Aorta (tissue), 5 donors: Measurements from ENCODE around the gene CYS1. TPM values are rescaled to one million over a fixed set of nuclear protein-coding genes. Genes with fewer than 3 reads are reported as not detected.
A peak's percentile ranks its signal among the peaks of the same experiment; 100 is the strongest.

Experiments used
- ATAC-seq: fragments of 200-7000 bp; cut with Tn5 transposase; one replicate; pipeline ENCODE4 v1.9.1; 2022; ENCODE audit warnings: moderate library complexity; ENCODE audit not compliant: low FRiP score
- DNase-seq, 2 donors: peaks; one replicate each; pipeline ENCODE4 v3.0.0-alpha.2; 2020
- H3K27ac ChIP-seq, 2 donors: one replicate each; pipeline ENCODE4 v1.5.1; 2013; ENCODE audit warnings: low read length in 2 of 2, mild to moderate bottlenecking in 2 of 2, moderate library complexity in 2 of 2, control low read depth in 1 of 2, inconsistent platforms in 1 of 2, low read depth in 1 of 2
- H3K27me3 ChIP-seq, 2 donors: one replicate each; pipeline ENCODE4 v1.6.1; 2013; ENCODE audit warnings: control low read depth in 1 of 2, low read length in 1 of 2, mild to moderate bottlenecking in 1 of 2, moderate library complexity in 1 of 2; ENCODE audit not compliant: insufficient read depth in 2 of 2, control insufficient read depth in 1 of 2
- H3K36me3 ChIP-seq, 2 donors: one replicate each; pipeline ENCODE4 v1.6.1; 2013; ENCODE audit warnings: control low read depth in 1 of 2, low read length in 1 of 2, mild to moderate bottlenecking in 1 of 2; ENCODE audit not compliant: insufficient read depth in 2 of 2, control insufficient read depth in 1 of 2
- H3K4me1 ChIP-seq, 2 donors: one replicate each; pipeline ENCODE4 v1.6.1; 2013; ENCODE audit warnings: low read length in 2 of 2, control low read depth in 1 of 2, mild to moderate bottlenecking in 1 of 2, moderate library complexity in 1 of 2; ENCODE audit not compliant: insufficient read depth in 2 of 2, control insufficient read depth in 1 of 2
- H3K4me3 ChIP-seq, 2 donors: one replicate each; pipeline ENCODE4 v1.5.1; 2013; ENCODE audit warnings: low read length in 2 of 2, control low read depth in 1 of 2, mild to moderate bottlenecking in 1 of 2
- H3K9me3 ChIP-seq: one replicate; pipeline ENCODE4 v1.6.1; 2013; ENCODE audit warnings: mild to moderate bottlenecking, low read length; ENCODE audit not compliant: control insufficient read depth
- WGBS, 2 donors: extraction: QIAGEN DNeasy Blood & Tissue Kit; methylation state at CpG; one replicate each; pipeline ENCODE4 v1.1.7; 2013; 5-methylcytosine and 5-hydroxymethylcytosine counted together
- intact Hi-C, 2 donors: fragments of 100-400 bp; cut with DNase I; formaldehyde crosslinking; loops; one replicate each; pipeline versions ENCODE4 v1.14.2 to v1.15.0; 2022
- polyA plus RNA-seq, 2 donors: library from polyadenylated mRNA; stranded (reverse); fragments of 200-250 nt; gene quantifications; one replicate each; pipeline ENCODE4 v1.2.3, GENCODE V29; 2013
- total RNA-seq, 2 donors: library from RNA; stranded (reverse); fragmentation: NEBNext Ultra II Directional; extraction: Animal tissue kit (Norgen Biotek cat#: 25700); gene quantifications; one replicate each; pipeline ENCODE4 v1.2.1, GENCODE V29; 2021
- donor health status: healthy with polysubstance abuse.
- donor health status: Bipolar disorder and iron deficiency.
- donor health status: DM: no; HTN: no; CAD: no.
- donor health status: DM: no; HTN: no; CAD: no.
- donor health status: DM: yes; HTN: yes; CAD: no.

Gene CYS1
- total and polyA plus RNA-seq, 4 donors, result 11.4 to 16.4 (median 14.3) TPM

- H3K36me3 ChIP-seq, result no peaks in the 10 kb centered on the region
- peak; percentile 65 for ATAC-seq
- H3K9me3 ChIP-seq, result no peaks in the 10 kb centered on the region
- H3K27me3 ChIP-seq, result no peaks in the 10 kb centered on the region
- no peaks in the 10 kb centered on the region for H3K4me1 ChIP-seq
- H3K27ac ChIP-seq, result no peak overlapping the region
- H3K4me3 ChIP-seq, result no peak overlapping the region
- WGBS, 2 donors, result 82 to 86% methylated on average over 24 to 26 of the region's 26 CpGs
- intact Hi-C loops, result no loop called here
- peak; percentile 76 to 82 for DNase-seq
Measured at GRCh38 chr2:10028988-10029874, 51.0 kb downstream of the CYS1 start.

- no peaks in the 10 kb centered on the region for H3K36me3 ChIP-seq
- H3K9me3 ChIP-seq, result no peaks in the 10 kb centered on the region
- H3K27ac ChIP-seq, result no peak overlapping the region
- H3K4me3 ChIP-seq, result no peak overlapping the region
- 93 to 95% methylated on average over 16 of the region's 16 CpGs for WGBS, 2 donors
- ATAC-seq, result no peak
- no peaks in the 10 kb centered on the region for H3K4me1 ChIP-seq
- intact Hi-C loops, result no loop called here
- no peak for DNase-seq
- H3K27me3 ChIP-seq, result no peaks in the 10 kb centered on the region
Measured at GRCh38 chr2:10028407-10028987, 51.7 kb downstream of the CYS1 start.

DNA sequence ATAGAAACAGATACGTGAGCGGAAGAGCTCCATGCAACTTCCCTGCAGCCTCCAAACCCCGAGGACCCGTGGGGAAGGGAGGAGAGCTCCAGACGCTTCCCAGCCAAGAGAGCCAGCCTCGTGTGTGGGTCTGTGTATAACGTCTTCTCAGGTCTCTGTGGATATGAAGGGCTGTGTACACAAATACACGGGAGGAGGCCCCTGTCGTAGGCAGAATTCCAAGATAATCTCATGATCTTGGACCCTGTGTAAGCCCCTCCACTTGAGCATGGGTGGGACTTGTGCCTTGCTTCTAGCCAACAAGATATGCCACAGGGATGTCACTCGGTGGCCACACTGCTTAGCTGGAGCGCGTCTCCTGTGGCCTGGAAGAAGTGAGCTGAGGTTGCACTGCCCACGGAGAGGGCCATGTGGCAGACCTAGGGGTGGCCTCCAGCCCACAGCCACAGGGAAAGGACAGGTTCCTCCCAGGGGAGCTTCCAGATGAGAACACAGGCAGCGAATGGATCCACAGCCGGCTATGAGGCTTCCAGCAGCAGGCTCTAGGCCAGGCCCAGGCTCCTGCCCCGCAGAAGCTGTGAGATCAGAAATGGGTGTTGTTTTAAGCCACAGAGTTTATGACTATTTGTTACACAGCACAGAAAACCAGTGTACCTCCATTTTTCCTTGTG is 52.4 kb downstream of the CYS1 start:
- Histone ChIP-seq H3K4me3 (no peak overlapping the region), H3K36me3 (no peaks in the 10 kb centered on the region), H3K4me1 (no peaks in the 10 kb centered on the region), H3K27me3 (no peaks in the 10 kb centered on the region), H3K27ac (no peak overlapping the region), H3K9me3 (no peaks in the 10 kb centered on the region)
- intact Hi-C loops, result no loop called here
- no peak for DNase-seq
- ATAC-seq, result peak; percentile 29
- WGBS, 2 donors, result 86 to 89% methylated on average over 16 of the region's 16 CpGs

DNA sequence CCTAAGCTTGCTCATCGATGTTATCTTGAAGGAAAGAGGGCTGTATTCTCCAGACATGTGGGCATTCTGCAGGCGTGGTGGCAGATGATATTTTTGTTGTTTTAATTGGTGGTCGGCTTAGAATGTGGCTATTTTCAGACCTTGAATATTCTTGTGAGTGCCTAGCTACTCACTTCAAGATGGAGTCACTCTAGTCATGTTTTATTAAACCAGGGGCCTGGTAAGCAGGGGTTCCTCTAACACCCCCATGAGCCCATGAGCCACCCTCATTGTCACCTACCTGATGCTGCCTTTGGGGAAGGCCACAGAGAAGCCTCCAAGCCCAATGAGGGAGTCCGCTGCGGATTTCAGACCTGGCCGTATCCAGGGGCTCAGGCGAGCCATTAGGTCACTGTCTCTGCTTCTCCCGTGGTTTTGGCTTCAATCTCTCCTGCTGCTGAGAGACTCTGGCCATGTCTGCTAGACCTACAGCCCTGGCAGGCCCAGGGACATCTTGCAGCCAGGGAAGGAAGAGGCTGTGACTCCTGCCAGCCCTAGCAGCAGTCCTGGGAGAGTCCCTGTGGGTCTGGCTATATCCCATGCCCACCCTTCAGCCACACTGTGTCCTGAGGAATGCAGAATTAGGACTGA is 53.2 kb downstream of the CYS1 start:
- DNase-seq, result no peak
- no peaks in the 10 kb centered on the region for H3K36me3 ChIP-seq
- H3K27ac ChIP-seq, result no peak overlapping the region
- no peaks in the 10 kb centered on the region for H3K9me3 ChIP-seq
- H3K4me1 ChIP-seq, result no peaks in the 10 kb centered on the region
- H3K27me3 ChIP-seq, result no peaks in the 10 kb centered on the region
- 74 to 82% methylated on average over 8 of the region's 8 CpGs for WGBS, 2 donors
- no peak for ATAC-seq
- H3K4me3 ChIP-seq, result no peak overlapping the region
- intact Hi-C loops, result no loop called here

DNA sequence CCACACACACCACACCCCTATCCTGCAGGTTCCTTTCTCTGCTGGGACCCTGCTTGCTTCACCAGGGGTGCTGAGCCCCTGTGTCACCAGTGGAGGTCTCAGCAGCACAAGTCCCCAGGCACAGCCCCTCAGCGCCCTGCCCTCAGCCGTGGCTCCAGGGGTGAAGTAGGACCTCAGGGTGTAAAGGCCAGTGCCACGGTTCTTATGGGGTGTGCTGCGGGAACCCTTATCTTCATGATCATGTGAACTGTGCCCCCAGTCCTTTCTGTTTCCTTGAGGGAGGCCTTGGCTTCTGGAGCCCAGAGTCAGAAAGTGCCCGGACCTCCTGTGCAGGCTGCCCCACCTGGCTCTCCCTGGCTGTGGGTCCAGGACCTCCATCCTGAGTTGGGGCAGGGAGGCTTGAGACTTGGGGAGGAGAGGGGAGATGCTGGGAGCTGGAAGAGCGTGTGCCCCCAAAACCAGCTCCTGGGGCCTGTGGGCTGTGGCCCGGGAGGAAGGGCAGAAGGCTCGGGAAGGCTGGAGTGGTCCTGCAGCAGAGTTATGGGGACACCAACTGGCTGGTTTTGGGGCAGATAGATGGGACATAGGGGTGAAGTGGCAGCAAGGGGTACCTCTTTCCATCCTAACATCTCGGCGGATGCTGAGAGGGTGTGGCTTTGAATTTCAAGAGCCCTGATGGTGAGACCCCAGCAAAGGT is 57.1 kb downstream of the CYS1 start:
- Histone ChIP-seq H3K4me1 (no peaks in the 10 kb centered on the region), H3K9me3 (no peaks in the 10 kb centered on the region), H3K4me3 (no peak overlapping the region), H3K27ac (no peak overlapping the region), H3K36me3 (no peaks in the 10 kb centered on the region), H3K27me3 (no peaks in the 10 kb centered on the region)
- DNase-seq, result peak; percentile 24 to 31
- ATAC-seq, result no peak
- intact Hi-C loops, result no loop called here
- 86 to 87% methylated on average over 10 of the region's 10 CpGs for WGBS, 2 donors

GRCh38 chr2:10022445-10022844 is 57.8 kb downstream of the CYS1 start:
- DNase-seq, result peak in 1 of 2 donors; percentile 23
- no peak overlapping the region for H3K27ac ChIP-seq
- H3K27me3 ChIP-seq, result no peaks in the 10 kb centered on the region
- intact Hi-C loops, result no loop called here
- H3K9me3 ChIP-seq, result no peaks in the 10 kb centered on the region
- no peaks in the 10 kb centered on the region for H3K4me1 ChIP-seq
- H3K36me3 ChIP-seq, result no peaks in the 10 kb centered on the region
- ATAC-seq, result no peak
- 96 to 100% methylated on average over 1 to 4 of the region's 4 CpGs for WGBS, 2 donors
- no peak overlapping the region for H3K4me3 ChIP-seq

GRCh38 chr2:10022041-10022421 is 58.2 kb downstream of the CYS1 start:
- Histone ChIP-seq H3K27ac (no peak overlapping the region), H3K27me3 (no peaks in the 10 kb centered on the region), H3K4me1 (no peaks in the 10 kb centered on the region), H3K9me3 (no peaks in the 10 kb centered on the region), H3K4me3 (no peak overlapping the region), H3K36me3 (no peaks in the 10 kb centered on the region)
- DNase-seq (peak; percentile 36 to 74), ATAC-seq (no peak)
- 92 to 94% methylated on average over 14 to 16 of the region's 16 CpGs for WGBS, 2 donors
- intact Hi-C loops, result no loop called here
